Measurements from ENCODE around the gene TNRC6A. TPM values are rescaled to one million over a fixed set of nuclear protein-coding genes. Genes with fewer than 3 reads are reported as not detected.

TNRC6A gene
- total and polyA plus RNA-seq, 10 of the 15 experiments (the other 5 are each of a cell fraction or from before 2014, with no cell fraction given): 4.6 to 41.3 (median 29.7) TPM

DNA sequence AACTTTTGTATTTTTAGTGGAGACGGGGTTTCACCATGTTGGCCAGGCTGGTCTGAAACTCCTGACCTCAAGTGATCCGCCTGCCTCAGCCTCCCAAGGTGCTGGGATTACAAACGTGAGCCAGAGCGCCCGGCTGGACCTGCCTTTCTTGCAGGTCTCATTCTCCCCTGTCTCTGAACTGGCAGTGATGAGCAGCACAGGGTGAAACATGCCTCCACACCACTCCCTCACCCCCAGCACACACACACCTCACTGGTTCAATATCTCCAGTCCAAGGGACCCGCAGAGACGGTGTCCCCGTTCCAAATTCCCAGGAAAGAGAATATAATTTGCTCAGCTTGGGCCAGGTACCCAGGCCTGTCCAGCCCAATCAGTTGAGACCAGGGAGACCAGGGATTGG lies 139.6 kb downstream of the TNRC6A start:
- 45% methylated on average over 8 of the region's 8 CpGs for WGBS (ENCODE audit: insufficient coverage, insufficient replicate concordance, low lambda C conversion rate, missing lambda C conversion rate)
- ChIA-PET RAD21 (ENCODE audit: unreplicated experiment) (no interaction called here), POLR2A (no interaction called here), CTCF (no interaction called here), SMC1A (ENCODE audit: uncharacterized antibody, unreplicated experiment) (no interaction called here)
- no TSS peak for BruUV-seq (replicated peaks)
- Histone ChIP-seq H3K4me2 (ENCODE audit: control insufficient read depth, insufficient read depth) (no peak overlapping the region), H3K4me3 (no peak overlapping the region), H2AFZ (ENCODE audit: control insufficient read depth, low read depth, low read length) (no peak overlapping the region), H3K9ac (ENCODE audit: control insufficient read depth, insufficient read depth, low read length) (no peak overlapping the region), H3K9me3 (replicated peaks; ENCODE audit: control insufficient read depth, insufficient read depth, low read length) (peaks cover 1% of the 10 kb centered on the region; the same call in 1 of the 3 replicates), H4K20me1 (ENCODE audit: control insufficient read depth, insufficient read depth) (no peaks in the 10 kb centered on the region), H3K27me3 (replicated peaks in 1 of 2; ENCODE audit: control insufficient read depth in 2 of 2, insufficient read depth in 2 of 2, low read length in 1 of 2) (no peaks in the 10 kb centered on the region), H3K4me1 (ENCODE audit: control insufficient read depth, insufficient read depth, low read length) (no peaks in the 10 kb centered on the region), H3K79me2 (ENCODE audit: control insufficient read depth, insufficient read depth, low read length) (no peaks in the 10 kb centered on the region), H3K27ac (ENCODE audit: control insufficient read depth, insufficient read depth) (no peak overlapping the region), H3K36me3 (ENCODE audit: control insufficient read depth in 2 of 2, insufficient read depth in 2 of 2, low read length in 1 of 2) (no peaks in the 10 kb centered on the region)
- DNase-seq (ENCODE audit: low read depth, low spot score) (no peak), ATAC-seq (no peak), FAIRE-seq (no peak)
- intact Hi-C loops (cut with micrococcal nuclease; ENCODE audit: unreplicated experiment): no loop called here
- TF ChIP-seq RELA (IDR thresholded peaks at IDR 0.05; ENCODE audit: borderline replicate concordance, partially characterized antibody) (no peak), RB1 (IDR thresholded peaks at IDR 0.05; ENCODE audit: borderline replicate concordance) (no peak), CHD4 (IDR thresholded peaks at IDR 0.05) (no peak), RFX5 (IDR thresholded peaks at IDR 0.05; ENCODE audit: low read depth, low read length) (no peak)
- in situ Hi-C loops (cut with MboI): no loop called here

DNA sequence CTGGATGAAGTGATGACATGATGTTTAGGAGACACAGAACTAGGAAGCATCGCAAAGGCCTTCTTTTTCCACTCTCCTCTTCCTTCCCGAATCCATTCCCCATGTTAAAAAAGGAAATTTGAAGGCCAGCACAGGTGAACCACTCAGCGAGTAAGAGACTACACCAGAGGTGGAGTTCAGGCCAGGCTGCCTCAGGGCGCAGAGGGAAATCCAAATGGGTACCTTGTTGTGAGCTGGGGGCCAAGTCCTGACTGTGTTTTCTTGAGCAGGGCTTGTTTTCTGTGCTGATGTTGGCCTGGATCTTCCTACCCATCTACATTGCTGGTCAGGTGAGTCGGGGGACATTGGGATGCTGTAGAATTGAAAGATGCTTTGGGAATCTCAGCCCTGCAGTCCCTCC lies 142.4 kb downstream of the TNRC6A start:
- in situ Hi-C loops (cut with MboI) (no loop called here), intact Hi-C loops (cut with micrococcal nuclease; ENCODE audit: unreplicated experiment) (no loop called here)
- POLR2A ChIA-PET: no interaction called here
- ATAC-seq (no peak), FAIRE-seq (no peak), DNase-seq (ENCODE audit: low read depth, low spot score) (no peak)
- RAD21 ChIA-PET (ENCODE audit: unreplicated experiment): no interaction called here
- Histone ChIP-seq H3K27ac (ENCODE audit: control insufficient read depth, insufficient read depth) (no peak overlapping the region), H3K9me3 (replicated peaks; ENCODE audit: control insufficient read depth, insufficient read depth, low read length) (no peaks in the 10 kb centered on the region), H3K79me2 (ENCODE audit: control insufficient read depth, insufficient read depth, low read length) (no peaks in the 10 kb centered on the region), H2AFZ (ENCODE audit: control insufficient read depth, low read depth, low read length) (no peak overlapping the region), H3K4me1 (ENCODE audit: control insufficient read depth, insufficient read depth, low read length) (no peaks in the 10 kb centered on the region), H3K27me3 (replicated peaks in 1 of 2; ENCODE audit: control insufficient read depth in 2 of 2, insufficient read depth in 2 of 2, low read length in 1 of 2) (no peaks in the 10 kb centered on the region; a peak in 1 of 4 replicates), H3K4me3 (no peak overlapping the region), H4K20me1 (ENCODE audit: control insufficient read depth, insufficient read depth) (no peaks in the 10 kb centered on the region), H3K4me2 (ENCODE audit: control insufficient read depth, insufficient read depth) (no peak overlapping the region), H3K9ac (ENCODE audit: control insufficient read depth, insufficient read depth, low read length) (no peak overlapping the region), H3K36me3 (ENCODE audit: control insufficient read depth in 2 of 2, insufficient read depth in 2 of 2, low read length in 1 of 2) (no peaks in the 10 kb centered on the region)
- CTCF ChIA-PET: no interaction called here
- WGBS (ENCODE audit: insufficient coverage, insufficient replicate concordance, low lambda C conversion rate, missing lambda C conversion rate): 64% methylated on average over 5 of the region's 5 CpGs
- no TSS peak for BruUV-seq (replicated peaks)
- TF ChIP-seq HDAC2 (IDR thresholded peaks at IDR 0.05) (no peak), ATF7 (IDR thresholded peaks at IDR 0.05; ENCODE audit: low read depth) (no peak), MEF2B (IDR thresholded peaks at IDR 0.05; ENCODE audit: partially characterized antibody, poor library complexity, severe bottlenecking) (no peak), WRNIP1 (IDR thresholded peaks at IDR 0.05; ENCODE audit: borderline replicate concordance, low read depth, low read length) (no peak), POLR2A (IDR thresholded peaks at IDR 0.05; ENCODE audit: low read depth, low read length) (no peak)
- TF ChIP-seq, protein P1, sequence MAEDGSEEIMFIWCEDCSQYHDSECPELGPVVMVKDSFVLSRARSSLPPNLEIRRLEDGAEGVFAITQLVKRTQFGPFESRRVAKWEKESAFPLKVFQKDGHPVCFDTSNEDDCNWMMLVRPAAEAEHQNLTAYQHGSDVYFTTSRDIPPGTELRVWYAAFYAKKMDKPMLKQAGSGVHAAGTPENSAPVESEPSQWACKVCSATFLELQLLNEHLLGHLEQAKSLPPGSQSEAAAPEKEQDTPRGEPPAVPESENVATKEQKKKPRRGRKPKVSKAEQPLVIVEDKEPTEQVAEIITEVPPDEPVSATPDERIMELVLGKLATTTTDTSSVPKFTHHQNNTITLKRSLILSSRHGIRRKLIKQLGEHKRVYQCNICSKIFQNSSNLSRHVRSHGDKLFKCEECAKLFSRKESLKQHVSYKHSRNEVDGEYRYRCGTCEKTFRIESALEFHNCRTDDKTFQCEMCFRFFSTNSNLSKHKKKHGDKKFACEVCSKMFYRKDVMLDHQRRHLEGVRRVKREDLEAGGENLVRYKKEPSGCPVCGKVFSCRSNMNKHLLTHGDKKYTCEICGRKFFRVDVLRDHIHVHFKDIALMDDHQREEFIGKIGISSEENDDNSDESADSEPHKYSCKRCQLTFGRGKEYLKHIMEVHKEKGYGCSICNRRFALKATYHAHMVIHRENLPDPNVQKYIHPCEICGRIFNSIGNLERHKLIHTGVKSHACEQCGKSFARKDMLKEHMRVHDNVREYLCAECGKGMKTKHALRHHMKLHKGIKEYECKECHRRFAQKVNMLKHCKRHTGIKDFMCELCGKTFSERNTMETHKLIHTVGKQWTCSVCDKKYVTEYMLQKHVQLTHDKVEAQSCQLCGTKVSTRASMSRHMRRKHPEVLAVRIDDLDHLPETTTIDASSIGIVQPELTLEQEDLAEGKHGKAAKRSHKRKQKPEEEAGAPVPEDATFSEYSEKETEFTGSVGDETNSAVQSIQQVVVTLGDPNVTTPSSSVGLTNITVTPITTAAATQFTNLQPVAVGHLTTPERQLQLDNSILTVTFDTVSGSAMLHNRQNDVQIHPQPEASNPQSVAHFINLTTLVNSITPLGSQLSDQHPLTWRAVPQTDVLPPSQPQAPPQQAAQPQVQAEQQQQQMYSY (CRISPR knock-in tag; IDR thresholded peaks at IDR 0.05): no peak
- TF ChIP-seq, protein P2, sequence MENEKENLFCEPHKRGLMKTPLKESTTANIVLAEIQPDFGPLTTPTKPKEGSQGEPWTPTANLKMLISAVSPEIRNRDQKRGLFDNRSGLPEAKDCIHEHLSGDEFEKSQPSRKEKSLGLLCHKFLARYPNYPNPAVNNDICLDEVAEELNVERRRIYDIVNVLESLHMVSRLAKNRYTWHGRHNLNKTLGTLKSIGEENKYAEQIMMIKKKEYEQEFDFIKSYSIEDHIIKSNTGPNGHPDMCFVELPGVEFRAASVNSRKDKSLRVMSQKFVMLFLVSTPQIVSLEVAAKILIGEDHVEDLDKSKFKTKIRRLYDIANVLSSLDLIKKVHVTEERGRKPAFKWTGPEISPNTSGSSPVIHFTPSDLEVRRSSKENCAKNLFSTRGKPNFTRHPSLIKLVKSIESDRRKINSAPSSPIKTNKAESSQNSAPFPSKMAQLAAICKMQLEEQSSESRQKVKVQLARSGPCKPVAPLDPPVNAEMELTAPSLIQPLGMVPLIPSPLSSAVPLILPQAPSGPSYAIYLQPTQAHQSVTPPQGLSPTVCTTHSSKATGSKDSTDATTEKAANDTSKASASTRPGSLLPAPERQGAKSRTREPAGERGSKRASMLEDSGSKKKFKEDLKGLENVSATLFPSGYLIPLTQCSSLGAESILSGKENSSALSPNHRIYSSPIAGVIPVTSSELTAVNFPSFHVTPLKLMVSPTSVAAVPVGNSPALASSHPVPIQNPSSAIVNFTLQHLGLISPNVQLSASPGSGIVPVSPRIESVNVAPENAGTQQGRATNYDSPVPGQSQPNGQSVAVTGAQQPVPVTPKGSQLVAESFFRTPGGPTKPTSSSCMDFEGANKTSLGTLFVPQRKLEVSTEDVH (IDR thresholded peaks at IDR 0.05; ENCODE audit: low read depth, partially characterized antibody): no peak
- SMC1A ChIA-PET (ENCODE audit: uncharacterized antibody, unreplicated experiment): no interaction called here
